GM21528 (cell line): ENCODE data around the gene ADCY1.
"Not testable (repeated sequence)": the region's sequence is repeated elsewhere in the genome, so short reads cannot be mapped to it uniquely, and the experiment has no call there.

Experiments
- ATAC-seq: cut with Tn5 transposase; IDR thresholded peaks from one replicate; pipeline ENCODE4 v1.9.1; 2021; ENCODE audit warnings: mild to moderate bottlenecking, moderate library complexity; ENCODE audit not compliant: unreplicated experiment, low FRiP score

Gene ADCY1

GRCh38 chr7:45725231-45725630, 151.1 kb downstream of the ADCY1 start:
- ATAC-seq = not testable (repeated sequence)

GRCh38 chr7:45726883-45727282, 152.7 kb downstream of the ADCY1 start:
- ATAC-seq = no peak

GRCh38 chr7:45731692-45732443, 157.7 kb downstream of the ADCY1 start:
- not testable (repeated sequence) for ATAC-seq

GRCh38 chr7:45738920-45739319, 164.8 kb downstream of the ADCY1 start:
- ATAC-seq = not testable (repeated sequence)

- not testable (repeated sequence) for ATAC-seq
These were observed 166.4 kb downstream of the ADCY1 start for GRCh38 chr7:45740573-45740972.

- ATAC-seq = not testable (repeated sequence)
These were observed 174.8 kb downstream of the ADCY1 start for GRCh38 chr7:45748976-45749375.

GRCh38 chr7:45751352-45751751, 177.2 kb downstream of the ADCY1 start:
- not testable (repeated sequence) for ATAC-seq

- not testable (repeated sequence) for ATAC-seq
These were observed 182.2 kb downstream of the ADCY1 start for GRCh38 chr7:45756333-45756732.

GRCh38 chr7:45756757-45757156, 182.6 kb downstream of the ADCY1 start:
- ATAC-seq = not testable (repeated sequence)

GRCh38 chr7:45759464-45759863, 185.3 kb downstream of the ADCY1 start:
- ATAC-seq = not testable (repeated sequence)

- not testable (repeated sequence) for ATAC-seq
These were observed 187.5 kb downstream of the ADCY1 start for GRCh38 chr7:45761545-45762205.

- not testable (repeated sequence) for ATAC-seq
These were observed 188.2 kb downstream of the ADCY1 start for GRCh38 chr7:45762225-45762994.

- peak; percentile 100 for ATAC-seq
These were observed 194.6 kb downstream of the ADCY1 start for GRCh38 chr7:45768516-45769394.

GRCh38 chr7:45769626-45770025, 195.5 kb downstream of the ADCY1 start:
- not testable (repeated sequence) for ATAC-seq
